Panc1 (cell line): ENCODE data around the gene GCSAML.

Experiments
- SIN3A ChIP-seq: IDR thresholded peaks from 2 replicates; pipeline ENCODE4 v1.6.1; 2012; ENCODE audit warnings: low read depth, mild to moderate bottlenecking, low read length, moderate library complexity, borderline replicate concordance; ENCODE audit not compliant: insufficient read depth
- TF ChIP-seq, protein P1 (sequence below): fragments of 450-650 bp; IDR thresholded peaks from 2 replicates; pipeline ENCODE4 v1.5.1; 2017; ENCODE audit warnings: mild to moderate bottlenecking

DNA sequence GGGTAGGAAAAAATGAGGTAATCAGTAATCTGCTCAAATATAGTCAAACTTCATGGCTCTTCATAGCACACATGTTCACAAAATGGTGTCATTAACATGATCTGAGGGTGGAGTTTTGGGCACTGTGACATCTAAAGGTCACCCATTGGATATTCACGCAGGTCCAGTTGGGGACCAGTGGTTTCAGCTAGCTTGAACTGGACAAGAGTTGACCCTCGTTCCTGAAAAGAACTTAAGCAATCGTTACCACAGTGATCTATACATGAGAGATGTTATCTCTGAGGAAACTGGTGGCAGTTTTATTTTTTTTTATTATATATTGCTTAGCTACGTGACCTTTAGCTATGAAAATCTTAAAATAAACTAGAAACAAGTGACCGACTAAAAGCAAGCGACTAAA is 9.7 kb upstream of the GCSAML start:
- TF ChIP-seq, protein P1, sequence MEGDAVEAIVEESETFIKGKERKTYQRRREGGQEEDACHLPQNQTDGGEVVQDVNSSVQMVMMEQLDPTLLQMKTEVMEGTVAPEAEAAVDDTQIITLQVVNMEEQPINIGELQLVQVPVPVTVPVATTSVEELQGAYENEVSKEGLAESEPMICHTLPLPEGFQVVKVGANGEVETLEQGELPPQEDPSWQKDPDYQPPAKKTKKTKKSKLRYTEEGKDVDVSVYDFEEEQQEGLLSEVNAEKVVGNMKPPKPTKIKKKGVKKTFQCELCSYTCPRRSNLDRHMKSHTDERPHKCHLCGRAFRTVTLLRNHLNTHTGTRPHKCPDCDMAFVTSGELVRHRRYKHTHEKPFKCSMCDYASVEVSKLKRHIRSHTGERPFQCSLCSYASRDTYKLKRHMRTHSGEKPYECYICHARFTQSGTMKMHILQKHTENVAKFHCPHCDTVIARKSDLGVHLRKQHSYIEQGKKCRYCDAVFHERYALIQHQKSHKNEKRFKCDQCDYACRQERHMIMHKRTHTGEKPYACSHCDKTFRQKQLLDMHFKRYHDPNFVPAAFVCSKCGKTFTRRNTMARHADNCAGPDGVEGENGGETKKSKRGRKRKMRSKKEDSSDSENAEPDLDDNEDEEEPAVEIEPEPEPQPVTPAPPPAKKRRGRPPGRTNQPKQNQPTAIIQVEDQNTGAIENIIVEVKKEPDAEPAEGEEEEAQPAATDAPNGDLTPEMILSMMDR, result no peak
- no peak for TF ChIP-seq SIN3A
